Activated CD8-positive, alpha-beta memory T cell treated with anti-CD3 and anti-CD28 coated beads for 4 hours (primary cell): ENCODE measurements around the gene SMARCD2.

Experiments used
- DNase-seq, 2 donors: peaks; one replicate each; pipeline ENCODE4 v3.0.0-alpha.2; 2020; ENCODE audit warnings: low read depth in 2 of 2

The SMARCD2 gene

DNA sequence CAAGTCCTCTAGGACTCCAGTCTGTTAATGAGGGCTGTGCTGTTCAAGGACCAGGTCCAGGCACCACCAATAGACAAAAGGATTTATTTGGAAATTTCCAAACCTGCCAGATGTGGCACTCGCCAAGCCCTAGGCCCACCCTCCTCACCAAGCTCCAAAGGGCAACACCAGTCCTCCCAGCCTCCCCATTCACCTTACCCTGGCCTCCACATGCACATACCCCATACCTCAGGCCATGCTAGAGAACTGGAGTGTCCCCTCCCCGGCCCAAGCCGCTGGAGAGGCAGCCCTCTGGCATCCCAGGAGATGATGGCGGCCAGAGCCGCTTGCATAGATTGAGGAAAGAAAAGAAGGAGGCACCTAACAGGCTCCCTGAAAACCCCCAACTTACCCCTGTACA lies 10.5 kb downstream of the SMARCD2 start:
- DNase-seq = no peak

DNA sequence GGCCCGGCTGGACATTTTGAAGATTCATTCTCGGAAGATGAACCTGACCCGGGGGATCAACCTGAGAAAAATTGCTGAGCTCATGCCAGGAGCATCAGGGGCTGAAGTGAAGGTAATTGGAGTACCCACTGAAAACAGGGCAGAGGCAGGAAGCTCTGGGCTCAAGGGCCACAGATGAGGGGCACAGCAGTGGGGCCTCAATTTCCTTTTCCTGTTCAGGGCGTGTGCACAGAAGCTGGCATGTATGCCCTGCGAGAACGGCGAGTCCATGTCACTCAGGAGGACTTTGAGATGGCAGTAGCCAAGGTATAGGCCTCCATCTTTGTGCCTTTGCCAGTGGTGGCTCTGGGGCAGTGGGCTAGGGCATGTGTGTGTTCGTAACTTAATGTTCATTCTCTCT lies 11.0 kb downstream of the SMARCD2 start:
- no peak for DNase-seq

DNA sequence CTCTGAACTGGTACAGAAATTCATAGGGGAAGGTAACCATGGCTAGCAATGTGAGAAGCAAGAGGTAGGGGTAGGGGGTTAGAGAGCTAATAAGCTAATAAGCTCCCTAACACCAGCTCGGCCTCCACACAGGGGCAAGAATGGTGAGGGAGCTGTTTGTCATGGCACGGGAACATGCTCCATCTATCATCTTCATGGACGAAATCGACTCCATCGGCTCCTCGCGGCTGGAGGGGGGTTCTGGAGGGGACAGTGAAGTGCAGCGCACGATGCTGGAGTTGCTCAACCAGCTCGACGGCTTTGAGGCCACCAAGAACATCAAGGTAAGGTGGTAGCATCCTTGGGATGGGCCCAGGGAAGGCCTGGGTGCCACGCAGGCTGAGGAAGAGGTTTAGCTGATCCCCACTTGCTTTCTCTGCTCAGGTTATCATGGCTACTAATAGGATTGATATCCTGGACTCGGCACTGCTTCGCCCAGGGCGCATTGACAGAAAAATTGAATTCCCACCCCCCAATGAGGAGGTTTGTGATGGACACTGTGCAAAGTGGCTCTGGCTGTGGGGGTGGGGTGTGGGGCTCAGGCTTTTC lies 11.5 kb downstream of the SMARCD2 start:
- no peak for DNase-seq

DNA sequence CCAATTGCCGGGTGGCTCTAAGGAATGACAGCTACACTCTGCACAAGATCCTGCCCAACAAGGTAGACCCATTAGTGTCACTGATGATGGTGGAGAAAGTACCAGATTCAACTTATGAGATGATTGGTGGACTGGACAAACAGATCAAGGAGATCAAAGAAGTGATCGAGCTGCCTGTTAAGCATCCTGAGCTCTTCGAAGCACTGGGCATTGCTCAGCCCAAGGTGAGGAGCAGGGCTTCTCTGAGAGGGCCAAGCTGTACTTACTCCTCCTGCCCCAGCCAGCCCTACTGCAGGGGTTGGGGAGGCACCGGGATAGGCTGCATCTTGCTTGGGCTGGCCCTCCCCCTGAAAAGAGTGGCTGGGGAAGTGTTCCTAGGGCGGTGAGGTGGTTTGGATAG lies 12.2 kb downstream of the SMARCD2 start:
- no peak for DNase-seq

DNA sequence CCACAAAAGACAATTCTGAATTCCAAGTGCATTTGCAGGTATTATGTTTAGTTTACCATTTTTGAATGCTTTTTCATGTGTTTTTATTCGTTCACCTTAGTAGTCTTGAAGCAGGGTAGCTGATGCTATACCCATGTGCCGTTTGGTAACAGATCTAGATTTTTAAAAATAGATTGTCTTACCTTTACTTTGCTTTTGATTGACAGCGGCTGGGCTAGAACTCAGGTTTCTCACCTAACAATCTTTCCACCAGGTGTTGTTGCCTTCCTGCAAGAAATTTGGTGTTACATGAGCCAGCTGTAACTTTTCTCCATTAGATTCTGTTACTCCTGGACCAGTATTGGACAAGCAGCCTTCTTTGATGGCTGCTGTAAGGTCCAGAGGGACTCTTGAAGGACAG lies 13.5 kb downstream of the SMARCD2 start:
- no peak for DNase-seq

DNA sequence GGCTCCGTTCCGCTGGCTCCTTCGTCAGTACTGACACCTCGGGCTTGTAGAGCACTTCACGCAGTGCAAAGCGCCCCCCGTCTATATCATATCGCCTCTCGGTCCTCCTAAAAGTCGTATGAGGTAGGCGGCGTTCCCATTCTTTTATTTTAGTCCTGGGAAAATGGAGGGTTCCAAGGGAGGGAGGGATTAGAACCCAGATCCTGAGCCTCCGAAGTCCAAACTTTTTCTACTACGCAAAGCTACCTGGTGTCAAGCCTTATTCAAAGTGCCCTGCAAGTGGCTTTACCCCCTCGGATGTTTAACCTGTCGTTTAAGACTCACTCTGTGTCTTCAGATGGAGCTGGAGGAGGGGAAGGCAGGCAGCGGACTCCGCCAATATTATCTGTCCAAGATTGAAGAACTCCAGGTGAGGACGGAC lies 14.7 kb downstream of the SMARCD2 start:
- DNase-seq = no peak

DNA sequence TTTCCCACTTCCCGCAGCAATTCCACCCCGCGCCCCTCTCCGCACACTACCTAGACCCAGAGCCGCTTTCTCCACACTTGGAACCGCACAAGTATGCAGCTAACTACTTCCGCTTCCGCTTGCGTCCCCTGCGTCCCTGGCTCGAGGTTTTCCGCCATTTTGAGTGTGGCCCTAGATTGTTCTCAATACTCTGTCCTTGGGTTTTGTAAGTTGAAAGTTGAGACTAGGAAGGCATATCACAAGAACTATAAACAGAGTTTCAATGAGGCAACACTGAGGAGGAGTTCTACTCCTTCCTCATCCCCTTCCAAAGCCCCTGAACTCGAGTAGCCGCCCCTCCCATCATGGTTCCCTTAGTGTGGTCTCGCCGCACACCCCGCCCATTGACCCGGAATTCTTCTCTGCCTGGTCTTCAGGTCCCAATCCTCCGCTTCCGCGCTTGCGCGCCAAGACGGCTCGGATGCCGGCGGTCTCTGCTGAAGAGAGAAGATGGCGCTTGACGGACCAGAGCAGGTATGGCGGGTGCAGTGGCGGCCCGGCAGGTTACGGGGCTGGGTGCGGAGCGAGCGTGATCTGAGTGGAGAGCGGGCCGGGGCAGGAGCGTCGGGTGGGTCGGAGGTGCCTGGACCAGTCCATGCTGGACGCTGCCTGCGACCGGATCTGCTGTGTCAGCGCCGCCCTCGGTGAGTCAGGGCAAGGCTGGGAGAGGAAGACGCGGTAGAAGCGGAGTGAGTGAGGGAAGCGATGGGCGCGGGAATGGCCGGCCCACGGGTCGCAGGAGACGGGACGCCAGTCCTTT lies 15.3 kb downstream of the SMARCD2 start, which contains the start of the genes FTSJ3 and PSMC5:
Gene FTSJ3, minus strand, starts transcription at position 662 of the 799 bp plus-strand sequence. CDS start 761 bp downstream, outside the sequence.
Gene PSMC5, plus strand, starts transcription at position 430 of the 799 bp plus-strand sequence. Its CDS starts 60 bp downstream, at position 490.
- peak; percentile 92 to 94 for DNase-seq

DNA sequence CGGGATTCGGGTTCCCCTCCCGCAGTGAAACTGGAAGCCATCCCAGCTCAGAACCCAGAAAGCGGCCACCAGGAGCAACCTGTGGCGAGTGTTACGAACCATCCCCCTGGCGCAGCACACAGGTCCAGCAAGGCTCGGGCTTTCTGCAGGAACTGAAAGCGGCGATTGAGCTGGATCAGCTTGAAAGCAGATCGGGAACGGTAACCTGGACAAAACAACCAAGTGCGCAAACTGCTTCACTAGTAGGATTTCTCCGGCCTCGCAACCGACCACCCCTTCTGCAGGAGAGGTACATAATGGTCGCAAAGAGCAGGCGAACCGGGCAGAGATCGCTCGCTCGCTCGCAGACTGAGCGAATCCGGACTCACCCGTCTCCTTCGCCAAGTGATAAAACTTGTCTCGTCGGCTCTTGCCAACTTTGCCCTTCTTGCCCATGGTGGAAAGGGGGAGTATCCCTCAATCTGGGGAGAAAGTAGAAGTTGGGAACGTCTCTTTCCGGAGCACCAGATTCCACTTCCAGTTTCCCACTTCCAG lies 15.9 kb downstream of the SMARCD2 start:
- no peak for DNase-seq

DNA sequence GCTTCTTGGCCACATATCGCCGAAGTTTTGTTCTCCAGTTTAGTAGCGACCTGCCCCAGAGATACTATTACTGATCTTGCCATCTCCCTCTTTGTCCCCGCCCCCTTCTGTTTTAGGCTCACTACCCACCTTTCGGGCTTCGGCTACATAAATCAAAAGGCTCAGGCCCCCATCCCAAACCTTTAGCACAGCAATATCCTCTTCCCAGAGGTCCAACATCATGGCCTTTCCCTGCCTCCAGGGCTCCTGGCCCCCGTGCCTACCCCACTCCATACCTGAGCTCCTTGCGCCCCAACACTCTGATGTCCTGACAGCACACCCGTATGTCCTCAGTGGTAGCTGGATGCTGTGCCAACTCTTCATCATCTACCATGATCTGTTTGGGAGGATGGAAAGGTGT lies 18.1 kb downstream of the SMARCD2 start:
- no peak for DNase-seq

DNA sequence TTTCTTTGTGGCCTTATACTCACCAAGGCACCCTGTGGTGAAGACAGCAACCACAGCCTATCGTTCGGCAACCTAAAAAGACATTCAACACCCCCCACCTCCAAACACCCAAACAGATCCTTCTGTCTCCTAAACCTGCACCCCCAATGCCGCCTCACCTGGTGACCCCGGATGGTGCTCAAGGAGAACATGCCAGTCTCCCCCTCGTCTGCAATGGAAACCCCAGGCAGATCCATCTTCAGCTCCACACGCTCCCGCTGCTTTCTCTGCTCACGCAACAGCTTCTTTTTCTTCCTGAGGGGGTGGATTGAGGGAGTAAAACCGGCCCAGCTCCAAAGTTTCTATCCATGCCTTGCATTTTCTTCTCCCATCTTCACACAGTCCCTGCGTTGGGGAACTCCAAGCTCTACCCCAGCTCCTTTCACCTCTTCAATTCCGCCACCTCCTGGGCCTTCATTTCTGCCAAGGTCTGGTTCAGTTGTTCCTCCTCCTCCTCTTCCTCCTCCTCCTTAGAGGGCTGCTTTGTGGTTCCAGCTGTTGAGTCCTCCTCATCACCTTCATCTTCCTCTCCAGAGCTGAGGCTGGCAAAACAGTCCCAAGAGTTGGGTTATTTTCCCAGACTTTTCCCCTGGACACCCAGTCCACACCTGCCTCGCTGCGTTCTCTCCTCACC lies 18.7 kb downstream of the SMARCD2 start:
- no peak for DNase-seq

DNA sequence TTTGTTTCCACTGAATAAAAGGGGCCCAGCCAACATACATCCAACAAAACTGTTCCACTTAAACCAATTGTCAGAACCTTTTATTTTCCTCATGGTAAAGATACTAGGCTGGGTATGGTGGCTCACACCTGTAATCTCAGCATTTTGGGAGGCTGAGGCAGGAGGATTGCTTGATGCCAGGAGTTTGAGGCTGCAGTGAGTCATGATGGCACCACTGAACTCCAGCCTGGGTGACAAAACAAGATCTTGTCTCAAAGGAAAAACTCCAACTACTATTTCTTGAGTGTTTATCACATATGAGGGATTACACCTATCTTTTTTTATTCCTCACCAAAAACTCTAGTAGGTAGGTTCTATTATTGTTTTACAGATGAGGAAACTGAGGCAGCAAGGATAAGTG lies 19.9 kb downstream of the SMARCD2 start:
- DNase-seq = no peak

DNA sequence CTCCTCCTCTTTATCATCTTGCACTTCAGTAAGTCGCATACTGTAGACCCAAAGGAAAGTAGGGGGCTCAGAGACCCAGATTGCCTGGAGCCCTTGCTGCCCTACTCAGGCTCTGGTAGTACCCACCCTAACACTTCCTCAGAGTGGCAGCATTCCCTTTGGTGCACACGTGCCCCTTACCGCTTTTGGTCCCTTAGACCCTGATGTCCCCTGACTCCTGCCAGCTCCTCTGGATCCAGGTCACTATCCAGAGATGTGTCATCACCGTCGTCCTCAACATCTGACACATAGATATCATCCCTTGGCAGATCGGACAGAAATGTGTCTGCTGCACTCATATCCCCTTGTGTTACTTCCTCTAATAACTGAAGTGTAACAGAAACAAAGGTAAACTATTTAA lies 20.7 kb downstream of the SMARCD2 start:
- no peak for DNase-seq

DNA sequence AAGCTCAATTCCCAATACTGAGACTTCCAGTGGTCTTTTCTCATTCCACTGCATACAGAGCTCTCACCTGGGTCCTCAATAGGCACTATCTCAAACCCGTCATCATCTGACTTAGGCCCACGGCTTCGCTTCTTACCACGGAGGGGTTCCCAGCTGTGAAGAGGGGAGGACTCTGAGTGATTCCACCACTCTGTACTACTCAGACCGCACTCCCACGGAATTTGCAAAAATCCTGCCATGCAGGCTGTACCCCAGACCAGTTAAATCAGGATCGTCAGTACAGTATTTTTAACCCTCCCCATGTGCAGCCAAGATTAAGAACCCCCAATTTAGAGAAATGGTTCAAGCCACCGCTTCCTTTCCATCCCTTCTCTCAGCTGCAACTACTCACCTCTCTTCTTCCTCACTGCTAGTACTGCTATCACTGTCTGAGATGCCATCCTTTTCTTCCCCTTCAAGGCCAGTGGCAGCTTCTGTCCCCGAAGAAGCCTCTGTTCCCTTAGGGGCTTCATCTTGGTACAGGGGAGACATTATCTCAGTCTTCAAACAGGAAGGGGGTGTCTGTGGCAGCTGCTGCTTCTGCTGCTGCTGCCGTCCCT lies 21.4 kb downstream of the SMARCD2 start:
- DNase-seq = no peak

DNA sequence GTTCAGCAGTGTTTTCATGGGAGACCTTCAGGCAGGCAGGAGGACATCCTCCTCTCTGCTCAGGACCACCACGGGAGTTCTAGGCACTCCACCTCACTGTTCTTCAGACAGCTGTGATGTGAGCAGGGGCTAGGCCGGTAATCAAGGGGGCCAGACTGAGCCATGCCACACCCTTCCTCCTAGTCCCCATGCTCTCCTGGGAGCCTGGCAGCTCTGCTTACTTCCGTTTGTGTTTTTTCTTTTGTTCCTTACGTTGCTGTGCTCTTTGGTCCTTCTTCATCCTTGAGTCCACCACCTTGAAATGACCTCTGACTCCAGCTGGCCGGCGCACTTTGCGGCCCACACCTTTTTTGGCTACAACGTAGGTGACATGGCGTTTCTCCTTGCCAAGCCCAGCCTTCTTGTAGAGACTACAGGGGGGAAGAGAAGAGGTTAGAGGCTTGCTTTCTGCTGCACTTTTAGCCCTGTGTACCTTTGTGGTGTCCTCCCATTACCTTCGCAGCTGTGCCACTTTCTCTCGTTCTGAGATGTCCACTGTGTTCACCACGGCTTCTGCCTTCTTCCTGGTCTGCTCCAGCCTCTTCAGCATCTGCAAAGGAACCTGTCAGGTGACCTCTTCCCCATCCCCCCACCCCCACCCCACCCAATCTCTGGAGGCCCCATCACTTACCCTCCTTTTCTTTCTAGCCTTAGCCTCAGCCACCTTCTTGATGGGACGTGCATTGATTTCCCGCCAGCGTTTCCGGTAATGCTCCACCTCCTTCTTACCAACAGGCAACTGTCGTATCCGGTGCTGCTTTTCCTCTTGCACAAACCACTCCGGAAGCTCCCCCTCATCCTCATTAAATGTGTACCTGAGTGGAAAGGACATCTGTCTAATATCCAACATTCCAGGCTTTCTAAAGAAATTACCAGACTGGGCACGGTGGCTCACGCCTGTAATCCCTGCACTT lies 22.6 kb downstream of the SMARCD2 start:
- DNase-seq = no peak

DNA sequence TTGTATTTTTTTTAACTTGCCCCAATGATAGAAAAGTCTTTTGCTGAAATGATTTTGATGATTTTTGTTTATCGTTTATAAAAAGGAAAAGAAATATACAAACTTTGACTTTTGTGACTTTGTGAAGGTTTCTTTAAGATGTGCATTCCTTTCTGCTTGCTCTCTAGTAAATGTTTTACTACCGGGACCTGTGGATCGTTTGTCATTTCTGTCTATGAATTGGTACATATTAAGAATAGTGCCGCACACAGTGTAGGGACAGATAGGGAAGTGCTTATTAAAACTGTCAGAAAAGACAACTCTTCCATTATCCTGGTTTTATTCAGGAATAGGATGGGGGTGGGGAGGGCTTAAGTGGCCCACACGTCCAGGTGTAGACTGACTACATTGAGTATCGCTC lies 23.4 kb downstream of the SMARCD2 start:
- DNase-seq = no peak

DNA sequence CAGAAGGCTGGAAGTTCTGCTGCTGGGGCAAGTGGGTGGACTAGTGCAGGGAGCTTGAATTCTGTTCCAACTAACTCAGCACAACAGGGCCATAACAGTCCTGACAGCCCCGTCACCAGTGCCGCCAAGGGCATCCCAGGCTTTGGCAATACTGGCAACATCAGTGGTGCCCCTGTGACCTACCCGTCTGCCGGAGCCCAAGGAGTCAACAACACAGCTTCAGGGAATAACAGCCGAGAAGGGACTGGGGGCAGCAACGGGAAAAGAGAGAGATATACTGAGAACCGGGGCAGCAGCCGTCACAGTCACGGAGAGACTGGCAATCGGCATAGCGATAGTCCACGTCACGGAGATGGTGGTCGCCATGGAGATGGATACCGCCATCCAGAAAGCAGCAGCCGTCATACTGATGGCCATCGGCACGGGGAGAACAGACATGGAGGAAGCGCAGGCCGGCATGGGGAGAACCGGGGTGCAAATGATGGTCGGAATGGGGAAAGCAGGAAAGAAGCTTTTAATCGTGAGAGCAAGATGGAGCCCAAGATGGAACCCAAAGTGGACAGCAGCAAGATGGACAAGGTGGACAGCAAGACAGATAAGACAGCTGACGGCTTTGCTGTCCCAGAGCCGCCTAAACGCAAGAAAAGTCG lies 24.6 kb downstream of the SMARCD2 start:
- no peak for DNase-seq

DNA sequence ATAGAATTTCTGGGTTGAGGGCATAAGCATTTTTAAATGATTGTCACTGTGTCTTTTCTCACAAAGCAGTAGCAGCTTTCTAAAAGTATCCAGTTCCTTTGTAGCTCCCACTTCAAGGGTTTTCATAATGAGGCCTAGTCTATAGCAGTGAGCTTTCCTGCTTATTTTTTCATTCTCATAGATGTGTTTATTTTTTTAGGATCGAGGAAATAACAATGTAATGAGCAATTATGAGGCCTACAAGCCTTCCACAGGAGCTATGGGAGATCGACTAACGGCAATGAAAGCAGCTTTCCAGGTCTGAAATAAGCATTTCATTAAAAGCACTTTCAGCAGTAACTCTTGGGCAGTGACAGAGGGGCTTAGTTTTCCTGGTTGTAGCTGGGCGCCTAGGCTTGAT lies 25.8 kb downstream of the SMARCD2 start:
- DNase-seq = no peak

DNA sequence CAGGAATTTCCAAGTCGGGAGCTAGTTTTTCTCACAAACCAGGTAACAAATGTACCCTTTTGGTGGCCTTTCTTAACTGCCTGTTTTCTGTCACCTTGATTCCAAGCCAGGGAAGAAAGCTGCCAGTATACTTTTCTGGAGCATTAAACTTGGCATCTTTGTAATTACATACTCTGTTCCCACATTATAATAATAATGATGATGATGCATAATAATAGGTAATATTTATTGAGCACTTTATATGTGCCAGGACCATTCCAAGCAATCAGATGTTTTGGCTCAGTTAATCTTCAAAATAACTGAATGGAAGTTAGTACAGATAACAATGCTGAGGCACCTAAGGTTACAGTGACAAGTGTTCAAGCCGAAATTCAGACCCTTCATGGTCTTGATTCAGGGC lies 26.4 kb downstream of the SMARCD2 start:
- DNase-seq = no peak

DNA sequence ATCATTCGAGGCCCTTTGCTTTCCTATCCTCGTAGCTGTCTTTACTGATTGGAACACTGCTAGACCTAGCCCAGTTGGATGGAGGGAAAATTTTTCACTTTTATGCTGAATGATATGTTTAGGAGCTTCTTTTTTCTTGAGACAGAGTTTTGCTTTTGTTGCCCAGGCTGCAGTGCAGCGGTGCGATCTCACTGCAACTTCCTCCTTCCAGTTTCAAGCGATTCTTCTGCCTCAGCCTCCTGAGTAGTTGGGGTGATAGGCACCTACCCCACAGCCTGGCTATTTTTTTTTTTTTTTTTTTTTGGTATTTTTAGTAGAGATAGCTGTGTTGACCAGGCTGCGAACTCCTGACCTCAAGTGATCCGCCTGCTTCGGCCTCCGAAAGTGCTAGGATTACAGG lies 32.5 kb downstream of the SMARCD2 start:
- no peak for DNase-seq

DNA sequence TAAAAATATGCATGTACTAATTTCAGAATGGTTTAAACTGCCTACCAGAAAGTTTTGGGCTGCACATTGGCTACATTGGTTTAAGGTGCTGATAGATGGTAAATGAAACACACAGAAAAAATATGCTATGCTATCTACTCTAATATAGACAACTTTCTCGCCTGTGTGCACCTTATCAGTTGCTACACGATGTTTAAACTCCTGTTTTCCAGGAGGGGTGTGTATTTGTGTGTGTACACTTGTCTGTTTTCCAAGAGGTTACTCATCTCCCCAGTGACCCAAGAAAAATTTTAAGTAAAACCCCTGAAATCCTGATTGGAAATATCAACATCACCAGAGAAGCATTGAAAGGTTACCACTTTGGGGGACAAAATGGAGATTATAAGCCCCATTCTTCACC lies 36.9 kb downstream of the SMARCD2 start:
- no peak for DNase-seq
